IMR-90 (cell line): ENCODE data around the gene ERGIC1. TPM values are rescaled to one million over a fixed set of nuclear protein-coding genes. Genes with fewer than 3 reads are reported as not detected.

ENCODE experiments used
- ATAC-seq: fragments of 200-7000 bp; cut with Tn5 transposase; 2 replicates; pipeline ENCODE4 v1.9.1; 2020; ENCODE audit warnings: low read depth, mild to moderate bottlenecking, moderate library complexity
- BruUV-seq: library from RNA; stranded (reverse); fragments of 400-500 nt; replicated peaks from 2 replicates; lab custom pipeline; 2021; lab: Mats Ljungman, UMichigan
- CTCF ChIA-PET: fragments of 300-600 bp; formaldehyde crosslinking; extraction: SDS; loops from one replicate; lab custom pipeline; 2021; ENCODE audit warnings: antibody characterized with exemption; lab: Yijun Ruan, JAX
- POLR2A ChIA-PET: fragments of 300-600 bp; sonication (Branson Sonifier 250); formaldehyde crosslinking; loops from one replicate; lab custom pipeline; 2022; ENCODE audit warnings: antibody characterized with exemption; ENCODE audit not compliant: unreplicated experiment; lab: Charles Lee
- DNase-seq: peaks from one replicate; pipeline ENCODE4 v3.0.0; 2013
- H2AFZ ChIP-seq: replicated peaks from 2 replicates; pipeline ENCODE3; 2013; ENCODE audit warnings: low read length, mild to moderate bottlenecking; ENCODE audit not compliant: poor library complexity
- H2AK5ac ChIP-seq: 2 replicates; pipeline ENCODE4 v1.6.1; 2013; ENCODE audit warnings: low read depth, low read length, inconsistent platforms
- H2AK9ac ChIP-seq: replicated peaks from 2 replicates; pipeline ENCODE3; 2013; ENCODE audit warnings: mild to moderate bottlenecking, low read depth, low read length, moderate library complexity; ENCODE audit not compliant: poor library complexity
- H2BK120ac ChIP-seq: 2 replicates; pipeline ENCODE4 v1.6.1; 2013; ENCODE audit warnings: low read depth, low read length, inconsistent platforms
- H2BK15ac ChIP-seq: 3 replicates; pipeline ENCODE4 v1.6.1; 2013; ENCODE audit warnings: low read depth, low read length, inconsistent platforms
- H2BK20ac ChIP-seq: 2 replicates; pipeline ENCODE4 v1.6.1; 2013; ENCODE audit warnings: low read depth, mild to moderate bottlenecking, inconsistent platforms, low read length, moderate library complexity
- H2BK5ac ChIP-seq: 2 replicates; pipeline ENCODE4 v1.6.1; 2013; ENCODE audit warnings: mild to moderate bottlenecking, low read depth, low read length, inconsistent platforms; ENCODE audit not compliant: poor library complexity, severe bottlenecking
- H3K14ac ChIP-seq: replicated peaks from 2 replicates; pipeline ENCODE4 v1.6.1; 2013; ENCODE audit warnings: low read depth, low read length, inconsistent platforms
- H3K18ac ChIP-seq: 2 replicates; pipeline ENCODE4 v1.6.1; 2013; ENCODE audit warnings: low read depth, low read length, control low read depth
- H3K23ac ChIP-seq: 2 replicates; pipeline ENCODE4 v1.6.1; 2013; ENCODE audit warnings: low read depth, low read length, inconsistent platforms
- H3K27ac ChIP-seq: 2 replicates; pipeline ENCODE4 v1.5.1; 2013; ENCODE audit warnings: mild to moderate bottlenecking, control low read depth, low read length; ENCODE audit not compliant: insufficient read depth
- H3K27me3 ChIP-seq: 2 replicates; pipeline ENCODE4 v1.6.1; 2013; ENCODE audit warnings: low read length; ENCODE audit not compliant: control insufficient read depth, insufficient read depth
- H3K36me3 ChIP-seq: 2 replicates; pipeline ENCODE4 v1.6.1; 2013; ENCODE audit warnings: low read length, mixed read lengths; ENCODE audit not compliant: control insufficient read depth, insufficient read depth
- H3K4ac ChIP-seq: 2 replicates; pipeline ENCODE4 v1.6.1; 2013; ENCODE audit warnings: low read depth, low read length, inconsistent platforms
- H3K4me1 ChIP-seq: 2 replicates; pipeline ENCODE4 v1.6.1; 2013; ENCODE audit warnings: low read length, mixed read lengths; ENCODE audit not compliant: control insufficient read depth, insufficient read depth
- H3K4me2 ChIP-seq: 2 replicates; pipeline ENCODE4 v1.6.1; 2013; ENCODE audit warnings: low read depth, mild to moderate bottlenecking, control low read depth, low read length, moderate library complexity
- H3K4me3 ChIP-seq: 2 replicates; pipeline ENCODE4 v1.5.1; 2013; ENCODE audit warnings: low read depth, mild to moderate bottlenecking, control low read depth, low read length, moderate library complexity; ENCODE audit not compliant: insufficient read depth
- H3K56ac ChIP-seq: 2 replicates; pipeline ENCODE4 v1.6.1; 2013; ENCODE audit warnings: low read length, inconsistent platforms; ENCODE audit not compliant: insufficient read depth; ENCODE audit errors: extremely low read depth
- H3K79me1 ChIP-seq, 2 experiments: 2 replicates each; pipeline ENCODE4 v1.6.1; 2013; ENCODE audit warnings: low read length in 2 of 2, inconsistent platforms in 1 of 2, low read depth in 1 of 2
- H3K9ac ChIP-seq: 2 replicates; pipeline ENCODE4 v1.6.1; 2013; ENCODE audit warnings: low read depth, low read length, control low read depth
- H3K9me1 ChIP-seq: 2 replicates; pipeline ENCODE4 v1.6.1; 2013; ENCODE audit warnings: low read length, inconsistent platforms; ENCODE audit not compliant: insufficient read depth
- H3K9me3 ChIP-seq: 2 replicates; pipeline ENCODE4 v1.6.1; 2013; ENCODE audit warnings: low read length; ENCODE audit not compliant: control insufficient read depth, insufficient read depth
- H4K20me1 ChIP-seq: 2 replicates; pipeline ENCODE4 v1.6.1; 2013; ENCODE audit warnings: low read length, inconsistent platforms; ENCODE audit not compliant: insufficient read depth
- H4K5ac ChIP-seq: 2 replicates; pipeline ENCODE4 v1.6.1; 2013; ENCODE audit warnings: mild to moderate bottlenecking, low read depth, low read length, control low read depth
- H4K8ac ChIP-seq, 2 experiments: 2 replicates each; pipeline ENCODE4 v1.6.1; 2013; ENCODE audit warnings: low read depth in 2 of 2, low read length in 2 of 2, control low read depth in 1 of 2, inconsistent platforms in 1 of 2
- H4K91ac ChIP-seq: 2 replicates; pipeline ENCODE4 v1.6.1; 2013; ENCODE audit warnings: low read depth, low read length, inconsistent platforms; ENCODE audit not compliant: insufficient read depth
- BHLHE40 ChIP-seq: fragments of 150-350 bp; IDR thresholded peaks from 2 replicates; pipeline ENCODE4 v1.6.1; 2016; ENCODE audit warnings: mild to moderate bottlenecking, low read depth, low read length
- CEBPB ChIP-seq: IDR thresholded peaks from 2 replicates; pipeline ENCODE4 v1.6.1; 2012; ENCODE audit warnings: low read depth, low read length, improper control_type of control experiment
- CHD1 ChIP-seq: IDR thresholded peaks from 2 replicates; pipeline ENCODE4 v1.6.1; 2012; ENCODE audit warnings: low read depth, low read length, improper control_type of control experiment
- CTCF ChIP-seq: conservative IDR thresholded peaks from 2 replicates; pipeline ENCODE4 v1.5.1; 2012; ENCODE audit warnings: mild to moderate bottlenecking, low read depth, low read length, improper control_type of control experiment
- ELK1 ChIP-seq: fragments of 150-350 bp; IDR thresholded peaks from 2 replicates; pipeline ENCODE4 v1.6.1; 2016; ENCODE audit warnings: low read depth, mild to moderate bottlenecking, low read length, moderate library complexity, borderline replicate concordance
- FOS ChIP-seq: fragments of 150-350 bp; IDR thresholded peaks from 2 replicates; pipeline ENCODE4 v1.6.1; 2016; ENCODE audit warnings: low read depth, low read length
- MAFK ChIP-seq: IDR thresholded peaks from 2 replicates; pipeline ENCODE4 v1.6.1; 2012; ENCODE audit warnings: low read depth, low read length, improper control_type of control experiment
- MAZ ChIP-seq: IDR thresholded peaks from 2 replicates; pipeline ENCODE4 v1.6.1; 2012; ENCODE audit warnings: low read depth, mild to moderate bottlenecking, low read length, improper control_type of control experiment, moderate library complexity, borderline replicate concordance
- MXI1 ChIP-seq: IDR thresholded peaks from 2 replicates; pipeline ENCODE4 v1.6.1; 2012; ENCODE audit warnings: low read depth, mild to moderate bottlenecking, low read length, moderate library complexity, borderline replicate concordance
- NFE2L2 ChIP-seq: fragments of 150-350 bp; IDR thresholded peaks from 2 replicates; pipeline ENCODE4 v1.6.1; 2016; ENCODE audit warnings: low read depth, mild to moderate bottlenecking, low read length
- POLR2A ChIP-seq: IDR thresholded peaks from 2 replicates; pipeline ENCODE4 v1.6.1; 2012; ENCODE audit warnings: mild to moderate bottlenecking, low read depth, low read length
- RAD21 ChIP-seq: IDR thresholded peaks from 2 replicates; pipeline ENCODE4 v1.6.1; 2012; ENCODE audit warnings: low read length, improper control_type of control experiment
- RCOR1 ChIP-seq: IDR thresholded peaks from 2 replicates; pipeline ENCODE4 v1.6.1; 2012; ENCODE audit warnings: mild to moderate bottlenecking, low read length, improper control_type of control experiment; ENCODE audit not compliant: insufficient replicate concordance
- RFX5 ChIP-seq: IDR thresholded peaks from 2 replicates; pipeline ENCODE4 v1.8.0; 2012; ENCODE audit warnings: low read depth, mild to moderate bottlenecking, low read length, moderate library complexity
- SMC3 ChIP-seq: fragments of 150-350 bp; IDR thresholded peaks from 2 replicates; pipeline ENCODE4 v1.6.1; 2016; ENCODE audit warnings: low read depth, mild to moderate bottlenecking, antibody characterized with exemption, low read length, moderate library complexity
- USF2 ChIP-seq: fragments of 150-350 bp; IDR thresholded peaks from 2 replicates; pipeline ENCODE4 v1.6.1; 2017; ENCODE audit warnings: mild to moderate bottlenecking, antibody characterized with exemption, low read length, low read depth
- WGBS, 2 experiments: methylation state at CpG; one replicate each; pipeline versions ENCODE4 v1.1.5 to v1.1.7; 2013; ENCODE audit warnings: missing lambda C conversion rate in 2 of 2; ENCODE audit not compliant: insufficient read length in 1 of 2; ENCODE audit errors: extremely low coverage in 2 of 2; 5-methylcytosine and 5-hydroxymethylcytosine counted together
- dilution Hi-C: fragments of 300-500 bp; cut with HindIII; formaldehyde crosslinking; loops from one replicate; pipeline ENCODE4 v1.14.3; 2018; ENCODE audit warnings: low sequenced_read_pairs; ENCODE audit not compliant: unreplicated experiment
- in situ Hi-C: fragments of 300-500 bp; cut with MboI; formaldehyde crosslinking; loops from 3 replicates; pipeline ENCODE4 v1.14.3; 2019; ENCODE audit warnings: low sequenced_read_pairs, inconsistent platforms, mixed read lengths
- intact Hi-C: fragments of 100-400 bp; cut with micrococcal nuclease; formaldehyde crosslinking; loops from 2 replicates; pipeline ENCODE4 v1.10.0; 2022
- polyA plus RNA-seq, 3 experiments: library from polyadenylated mRNA; depleted of rRNA; stranded (reverse); fragments of >200 nt; gene quantifications; 2 replicates each; pipeline ENCODE4 v1.2.3, GENCODE V29; 2012; ENCODE audit warnings: low replicate concordance in 1 of 3
- total RNA-seq: library from RNA; depleted of rRNA; stranded (reverse); fragments of >200 nt; gene quantifications from 2 replicates; pipeline ENCODE4 v1.2.3, GENCODE V29; 2012

Gene ERGIC1
- total and polyA plus RNA-seq, 2 of the 4 experiments (the other 2 are of a cell fraction), result 134 to 192 TPM

- Histone ChIP-seq H3K79me1 (peaks cover 33 to 89% of the 10 kb centered on the region in 2 experiments), H3K4me2 (peak overlapping the region; percentile 18), H3K9ac (peak overlapping the region; percentile 26; the same call in 1 of the 2 replicates), H2BK120ac (peak overlapping the region; percentile 86), H3K4me3 (no peak overlapping the region), H2BK15ac (peak overlapping the region; percentile 79; the same call in 2 of the 3 replicates), H3K9me1 (peaks cover 63% of the 10 kb centered on the region), H2AFZ (no peak overlapping the region), H4K8ac (peak overlapping the region; percentile 35 to 54; a peak in 2 of 4 replicates), H3K9me3 (no peaks in the 10 kb centered on the region), H3K4ac (peak overlapping the region; percentile 94), H2BK20ac (peak overlapping the region; percentile 82; the same call in 1 of the 2 replicates), H2AK9ac (no peak overlapping the region), H3K4me1 (peaks cover 55% of the 10 kb centered on the region), H2AK5ac (peak overlapping the region; percentile 95), H3K27ac (peak overlapping the region; percentile 91), H2BK5ac (peak overlapping the region; percentile 66), H3K14ac (peak overlapping the region; percentile 83), H4K20me1 (peaks cover 6% of the 10 kb centered on the region; the same call in 1 of the 2 replicates), H4K91ac (peak overlapping the region; percentile 47), H4K5ac (peak overlapping the region; percentile 31), H3K27me3 (no peaks in the 10 kb centered on the region), H3K23ac (peak overlapping the region; percentile 43), H3K18ac (peak overlapping the region; percentile 75), H3K56ac (no peak overlapping the region), H3K36me3 (peaks cover 4% of the 10 kb centered on the region)
- ATAC-seq (no peak), DNase-seq (no peak)
- intact Hi-C loops, result loop anchor here (5.0 kb wide), 1 partner anchor 47 kb away; no protein-coding TSS in a partner anchor
- in situ Hi-C loops, result no loop called here
- BruUV-seq, result no TSS peak
- TF ChIP-seq RFX5, result no peak
- no peak for TF ChIP-seq CTCF
- no peak for TF ChIP-seq RCOR1
- no peak for TF ChIP-seq MAZ
- TF ChIP-seq USF2, result no peak
- TF ChIP-seq BHLHE40, result no peak
- no peak for TF ChIP-seq CHD1
- TF ChIP-seq ELK1, result no peak
- TF ChIP-seq CEBPB, result no peak
- TF ChIP-seq NFE2L2, result no peak
- no peak for TF ChIP-seq SMC3
- no peak for TF ChIP-seq MXI1
- no peak for TF ChIP-seq POLR2A
- no peak for TF ChIP-seq MAFK
- TF ChIP-seq RAD21, result no peak
- TF ChIP-seq FOS, result no peak
- dilution Hi-C loops, result no loop called here
- POLR2A ChIA-PET, result no interaction called here
- WGBS, 2 experiments, result 100% methylated on average over 1 of the region's 5 CpGs; no CpG with 5 or more reads in 1 of the 2 experiments
- CTCF ChIA-PET, result no interaction called here
Measured at GRCh38 chr5:172854971-172855370, 20.9 kb downstream of the ERGIC1 start.
